Stimulated activated CD8-positive, alpha-beta memory T cell treated with anti-CD3 and anti-CD28 coated beads, Interleukin-7, amount 100 ng/mL, for 4 hours (primary cell): ENCODE data around the gene LPGAT1.
"Not testable (repeated sequence)": the region's sequence is repeated elsewhere in the genome, so short reads cannot be mapped to it uniquely, and the experiment has no call there.

ENCODE experiments used
- DNase-seq, 2 donors: peaks; one replicate each; pipeline ENCODE4 v3.0.0-alpha.2; 2020; ENCODE audit warnings: low read depth in 2 of 2

The LPGAT1 gene

GRCh38 chr1:211735208-211736170 lies 95.1 kb downstream of the LPGAT1 start:
- no peak for DNase-seq

GRCh38 chr1:211734791-211735190 lies 95.8 kb downstream of the LPGAT1 start:
- no peak for DNase-seq

- no peak for DNase-seq
Observed at GRCh38 chr1:211734359-211734758, 96.2 kb downstream of the LPGAT1 start.

GRCh38 chr1:211732293-211732980 lies 98.1 kb downstream of the LPGAT1 start:
- no peak for DNase-seq

- DNase-seq = no peak
Observed at GRCh38 chr1:211731456-211732292, 98.9 kb downstream of the LPGAT1 start.

- no peak for DNase-seq
Observed at GRCh38 chr1:211730347-211730746, 100.2 kb downstream of the LPGAT1 start.

GRCh38 chr1:211729238-211729637 lies 101.3 kb downstream of the LPGAT1 start:
- DNase-seq = no peak

GRCh38 chr1:211726467-211726995 lies 104.0 kb downstream of the LPGAT1 start:
- no peak for DNase-seq

GRCh38 chr1:211724687-211725196 lies 105.8 kb downstream of the LPGAT1 start:
- DNase-seq = no peak

GRCh38 chr1:211723273-211723672 lies 107.3 kb downstream of the LPGAT1 start:
- no peak for DNase-seq

- DNase-seq = no peak
Observed at GRCh38 chr1:211722277-211723175, 108.0 kb downstream of the LPGAT1 start.

GRCh38 chr1:211716555-211716954 lies 114.0 kb downstream of the LPGAT1 start:
- DNase-seq = not testable (repeated sequence)

- DNase-seq = no peak
Observed at GRCh38 chr1:211715971-211716370, 114.6 kb downstream of the LPGAT1 start.

- no peak for DNase-seq
Observed at GRCh38 chr1:211714154-211714553, 116.4 kb downstream of the LPGAT1 start.

- DNase-seq = no peak
Observed at GRCh38 chr1:211713231-211713630, 117.3 kb downstream of the LPGAT1 start.

GRCh38 chr1:211711315-211711705 lies 119.3 kb downstream of the LPGAT1 start:
- DNase-seq = no peak

GRCh38 chr1:211710566-211711314 lies 119.8 kb downstream of the LPGAT1 start:
- DNase-seq = no peak

GRCh38 chr1:211708926-211709325 lies 121.6 kb downstream of the LPGAT1 start:
- DNase-seq = no peak

GRCh38 chr1:211708006-211708405 lies 122.6 kb downstream of the LPGAT1 start:
- no peak for DNase-seq
